Measurements from ENCODE around the gene SGIP1. TPM values are rescaled to one million over a fixed set of nuclear protein-coding genes. Genes with fewer than 3 reads are reported as not detected.

SGIP1 gene
- total and polyA plus RNA-seq, 9 donors: 0.91 to 7.0 (median 3.3) TPM

DNA sequence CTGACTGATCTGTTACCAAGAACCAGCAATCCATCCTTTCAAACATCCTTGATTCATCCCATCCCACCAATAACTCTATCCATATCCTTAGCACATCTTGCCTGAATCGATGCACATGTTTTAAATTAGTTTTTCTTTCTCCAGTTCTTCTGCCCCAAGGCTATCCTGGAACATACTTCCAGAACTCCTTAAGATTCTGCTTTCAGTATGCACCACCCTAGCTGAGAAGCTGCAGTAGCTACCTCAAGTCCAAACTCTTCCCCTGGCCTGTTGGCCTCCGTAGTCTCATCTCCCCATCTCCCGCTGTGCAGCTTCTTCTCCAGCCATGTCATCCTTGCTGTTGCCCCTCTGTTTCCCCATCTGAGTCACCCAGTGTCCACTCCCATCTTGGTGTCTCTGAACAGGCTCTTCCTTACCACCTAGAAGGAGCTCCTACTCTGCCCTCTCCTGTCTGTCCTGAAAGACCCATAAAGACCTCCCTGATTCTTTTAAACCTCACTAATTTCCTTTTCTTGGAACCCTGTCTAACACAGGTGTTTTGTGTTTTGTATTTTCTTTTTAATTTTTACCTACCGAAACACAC lies 108.0 kb downstream of the SGIP1 start:
- intact Hi-C loops (cut with DNase I): no loop called here
- DNase-seq: no peak
- Histone ChIP-seq H3K4me3 (no peak overlapping the region), H3K4me1 (ENCODE audit: insufficient read depth) (no peaks in the 10 kb centered on the region), H3K9me3 (no peaks in the 10 kb centered on the region), H3K27ac (no peak overlapping the region), H3K27me3 (no peaks in the 10 kb centered on the region), H3K36me3 (no peaks in the 10 kb centered on the region)
- TF ChIP-seq EP300 (IDR thresholded peaks at IDR 0.05) (no peak), POLR2A (IDR thresholded peaks at IDR 0.05) (no peak)
- TF ChIP-seq, protein P1, sequence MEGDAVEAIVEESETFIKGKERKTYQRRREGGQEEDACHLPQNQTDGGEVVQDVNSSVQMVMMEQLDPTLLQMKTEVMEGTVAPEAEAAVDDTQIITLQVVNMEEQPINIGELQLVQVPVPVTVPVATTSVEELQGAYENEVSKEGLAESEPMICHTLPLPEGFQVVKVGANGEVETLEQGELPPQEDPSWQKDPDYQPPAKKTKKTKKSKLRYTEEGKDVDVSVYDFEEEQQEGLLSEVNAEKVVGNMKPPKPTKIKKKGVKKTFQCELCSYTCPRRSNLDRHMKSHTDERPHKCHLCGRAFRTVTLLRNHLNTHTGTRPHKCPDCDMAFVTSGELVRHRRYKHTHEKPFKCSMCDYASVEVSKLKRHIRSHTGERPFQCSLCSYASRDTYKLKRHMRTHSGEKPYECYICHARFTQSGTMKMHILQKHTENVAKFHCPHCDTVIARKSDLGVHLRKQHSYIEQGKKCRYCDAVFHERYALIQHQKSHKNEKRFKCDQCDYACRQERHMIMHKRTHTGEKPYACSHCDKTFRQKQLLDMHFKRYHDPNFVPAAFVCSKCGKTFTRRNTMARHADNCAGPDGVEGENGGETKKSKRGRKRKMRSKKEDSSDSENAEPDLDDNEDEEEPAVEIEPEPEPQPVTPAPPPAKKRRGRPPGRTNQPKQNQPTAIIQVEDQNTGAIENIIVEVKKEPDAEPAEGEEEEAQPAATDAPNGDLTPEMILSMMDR (IDR thresholded peaks at IDR 0.05): no peak
- 77 to 88% (median 79%) methylated on average over 4 of the region's 4 CpGs for WGBS, 3 donors

DNA sequence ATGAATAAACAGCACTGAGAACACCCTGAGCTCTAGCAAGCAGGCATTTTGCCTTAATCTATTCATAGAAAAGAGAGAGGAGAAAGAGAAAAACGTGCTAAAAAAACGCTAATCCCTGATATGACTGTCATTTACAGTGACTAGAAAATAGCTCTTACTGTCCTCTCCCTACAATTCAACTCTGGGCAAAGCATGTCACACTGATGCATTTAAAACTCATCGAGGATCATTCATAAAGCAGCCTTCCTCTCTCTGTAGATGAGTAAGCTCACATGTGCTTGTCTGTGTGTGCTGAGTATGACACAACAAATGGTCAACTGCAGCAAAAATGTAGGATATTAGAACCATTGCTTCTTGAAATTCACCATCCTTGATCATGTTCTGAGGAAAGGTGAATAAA lies 109.0 kb downstream of the SGIP1 start:
- DNase-seq: no peak
- H3K27me3 ChIP-seq: no peaks in the 10 kb centered on the region
- WGBS, 3 donors: 58 to 63% (median 58%) methylated on average over 3 of the region's 3 CpGs
- intact Hi-C loops (cut with DNase I): no loop called here
- TF ChIP-seq POLR2A (IDR thresholded peaks at IDR 0.05) (no peak), EP300 (IDR thresholded peaks at IDR 0.05) (no peak)
- TF ChIP-seq, protein P1 (IDR thresholded peaks at IDR 0.05): no peak
- H3K36me3 ChIP-seq: no peaks in the 10 kb centered on the region
- H3K4me3 ChIP-seq: no peak overlapping the region
- H3K4me1 ChIP-seq (ENCODE audit: insufficient read depth): no peaks in the 10 kb centered on the region
- H3K27ac ChIP-seq: no peak overlapping the region
- H3K9me3 ChIP-seq: no peaks in the 10 kb centered on the region

DNA sequence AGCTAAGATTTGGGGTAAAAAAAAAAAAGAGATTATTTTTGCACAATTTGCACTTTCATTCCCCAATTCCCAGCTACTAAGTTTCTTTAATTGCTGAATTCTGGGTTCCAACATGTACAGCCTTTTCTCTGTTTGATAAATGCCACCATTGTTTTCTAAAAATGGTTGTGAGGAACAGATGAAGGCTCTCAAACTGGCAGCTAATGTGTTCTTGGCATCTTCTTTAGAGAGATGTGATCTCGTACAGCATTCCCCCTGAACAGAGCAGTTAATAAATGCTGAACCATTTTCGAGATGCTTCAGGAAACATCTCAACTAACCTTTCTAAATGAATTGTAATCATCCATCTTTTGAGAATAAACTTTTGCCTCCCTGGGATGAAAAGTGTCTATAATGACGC lies 110.4 kb downstream of the SGIP1 start:
- no peaks in the 10 kb centered on the region for H3K36me3 ChIP-seq
- H3K9me3 ChIP-seq: no peaks in the 10 kb centered on the region
- intact Hi-C loops (cut with DNase I): no loop called here
- no peak for DNase-seq
- 68 to 83% (median 82%) methylated on average over 3 of the region's 3 CpGs for WGBS, 3 donors
- no peaks in the 10 kb centered on the region for H3K4me1 ChIP-seq (ENCODE audit: insufficient read depth)
- no peak overlapping the region for H3K4me3 ChIP-seq
- no peaks in the 10 kb centered on the region for H3K27me3 ChIP-seq
- TF ChIP-seq, protein P1 (IDR thresholded peaks at IDR 0.05): no peak
- TF ChIP-seq EP300 (IDR thresholded peaks at IDR 0.05) (no peak), POLR2A (IDR thresholded peaks at IDR 0.05) (no peak)
- H3K27ac ChIP-seq: no peak overlapping the region

DNA sequence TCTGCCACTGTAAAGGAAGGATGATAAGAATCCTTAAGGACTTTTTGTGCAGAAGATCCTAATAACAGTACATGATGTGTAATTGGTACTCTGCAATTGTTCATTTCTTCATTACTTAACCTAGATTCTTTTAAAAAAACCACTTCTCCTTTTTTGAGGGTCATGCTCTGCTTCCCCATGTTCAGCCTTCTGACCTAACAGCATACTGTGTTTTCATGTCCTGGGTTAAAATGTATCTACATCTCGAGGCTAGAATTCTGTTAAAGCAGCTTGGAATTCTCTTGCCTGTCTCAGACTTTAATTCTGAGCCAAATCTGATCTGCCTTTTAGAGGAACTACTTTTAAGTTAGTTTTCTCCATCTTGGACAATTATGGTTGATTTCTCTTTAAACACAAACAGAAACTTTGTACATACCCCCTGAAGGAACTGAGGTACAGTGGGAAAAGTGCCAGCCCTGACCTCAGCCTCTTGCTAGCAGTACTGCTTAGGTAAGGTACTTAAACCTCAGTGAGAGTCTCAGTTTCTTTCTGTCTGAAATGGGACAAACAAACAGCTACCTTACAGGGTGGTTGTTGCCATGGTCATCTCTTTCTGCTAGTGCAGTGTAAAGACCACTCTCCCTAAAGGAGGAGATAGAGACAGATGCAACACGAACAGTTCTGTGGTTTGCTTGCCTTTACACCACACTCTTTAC lies 115.1 kb downstream of the SGIP1 start:
- Histone ChIP-seq H3K27me3 (no peaks in the 10 kb centered on the region), H3K9me3 (no peaks in the 10 kb centered on the region), H3K27ac (no peak overlapping the region), H3K4me3 (no peak overlapping the region), H3K4me1 (ENCODE audit: insufficient read depth) (no peaks in the 10 kb centered on the region), H3K36me3 (no peaks in the 10 kb centered on the region)
- no peak for DNase-seq
- WGBS, 3 donors: 46 to 62% (median 47%) methylated on average over 2 of the region's 2 CpGs
- intact Hi-C loops (cut with DNase I): no loop called here
- TF ChIP-seq POLR2A (IDR thresholded peaks at IDR 0.05) (no peak), EP300 (IDR thresholded peaks at IDR 0.05) (no peak)
- TF ChIP-seq, protein P1 (IDR thresholded peaks at IDR 0.05): no peak
